Endothelial cell (in vitro differentiated cells): ENCODE data around the gene NQO1. TPM values are rescaled to one million over a fixed set of nuclear protein-coding genes. Genes with fewer than 3 reads are reported as not detected.

Experiments used
- DNase-seq: peaks from one replicate; pipeline ENCODE4 v3.0.0; 2021; ENCODE audit warnings: low spot score
- H3K27ac Mint-ChIP-seq: one replicate; pipeline ENCODE4 v1.8.0; 2021; ENCODE audit warnings: mixed read lengths, inconsistent platforms; ENCODE audit not compliant: unreplicated experiment
- H3K27me3 Mint-ChIP-seq: one replicate; pipeline ENCODE4 v1.8.0; 2021; ENCODE audit warnings: mild to moderate bottlenecking, moderate library complexity, mixed read lengths, inconsistent platforms; ENCODE audit not compliant: unreplicated experiment
- H3K36me3 Mint-ChIP-seq: one replicate; pipeline ENCODE4 v1.8.0; 2021; ENCODE audit warnings: mild to moderate bottlenecking, low read depth, mixed read lengths, inconsistent platforms; ENCODE audit not compliant: unreplicated experiment
- H3K4me1 Mint-ChIP-seq: one replicate; pipeline ENCODE4 v1.8.0; 2021; ENCODE audit warnings: mild to moderate bottlenecking, mixed read lengths, inconsistent platforms; ENCODE audit not compliant: unreplicated experiment
- H3K4me3 Mint-ChIP-seq: one replicate; pipeline ENCODE4 v1.8.0; 2021; ENCODE audit warnings: mild to moderate bottlenecking, mixed read lengths, inconsistent platforms; ENCODE audit not compliant: unreplicated experiment
- H3K9me3 Mint-ChIP-seq: one replicate; pipeline ENCODE4 v1.8.0; 2021; ENCODE audit warnings: mixed read lengths, inconsistent platforms; ENCODE audit not compliant: unreplicated experiment
- CTCF ChIP-seq: fragments of 200-600 bp; sonication (generic); IDR thresholded peaks from one replicate; pipeline ENCODE4 v1.5.0; 2021; ENCODE audit warnings: antibody characterized with exemption; ENCODE audit not compliant: unreplicated experiment
- total RNA-seq: library from RNA; stranded (reverse); fragmentation: NEBNext Ultra II Directional; extraction: Animal tissue kit (Norgen Biotek cat#: 25700); gene quantifications from one replicate; pipeline ENCODE4 v1.2.1, GENCODE V29; 2021; ENCODE audit not compliant: unreplicated experiment

The NQO1 gene
- total RNA-seq, 1 donor from 2014 or later, result 29.1 TPM

DNA sequence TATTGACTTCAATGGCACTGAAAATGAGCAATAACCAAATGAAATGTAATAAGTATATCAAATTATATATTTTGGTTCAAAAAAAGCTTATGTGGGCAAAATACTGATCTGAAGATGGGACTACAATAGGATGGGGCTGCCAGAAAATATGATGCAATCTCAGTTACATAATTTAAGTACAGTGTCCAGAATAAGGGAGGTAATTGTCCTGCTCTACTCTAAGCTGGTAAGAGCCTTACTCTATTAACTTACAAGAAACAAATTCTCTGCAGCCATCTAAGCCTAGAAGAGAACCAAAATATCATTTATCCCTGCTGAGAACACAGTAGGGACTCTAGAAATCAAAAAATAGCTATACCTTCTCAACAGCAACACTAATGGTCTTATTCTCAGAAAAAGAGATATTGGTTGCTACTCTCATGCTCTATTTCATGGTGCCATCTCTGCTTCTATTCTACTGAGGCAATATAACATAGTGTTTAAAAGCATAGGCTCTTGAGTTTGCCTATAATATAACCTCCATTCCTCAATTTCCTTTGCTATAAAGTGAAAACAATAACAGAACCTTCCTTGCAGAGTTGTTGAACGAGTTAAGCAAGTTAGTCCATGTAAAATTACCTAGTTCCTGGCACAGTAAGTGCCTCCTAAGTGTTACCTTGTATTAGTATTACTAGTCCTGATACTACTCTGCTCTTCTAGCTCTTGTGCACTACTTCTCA is 19.9 kb downstream of the NQO1 start:
- no peaks in the 10 kb centered on the region for H3K4me1 Mint-ChIP-seq
- H3K9me3 Mint-ChIP-seq, result no peaks in the 10 kb centered on the region
- no peak for DNase-seq
- peaks cover 12% of the 10 kb centered on the region for H3K36me3 Mint-ChIP-seq
- TF ChIP-seq CTCF, result no peak
- H3K27me3 Mint-ChIP-seq, result no peaks in the 10 kb centered on the region
- no peak overlapping the region for H3K4me3 Mint-ChIP-seq
- H3K27ac Mint-ChIP-seq, result no peak overlapping the region

DNA sequence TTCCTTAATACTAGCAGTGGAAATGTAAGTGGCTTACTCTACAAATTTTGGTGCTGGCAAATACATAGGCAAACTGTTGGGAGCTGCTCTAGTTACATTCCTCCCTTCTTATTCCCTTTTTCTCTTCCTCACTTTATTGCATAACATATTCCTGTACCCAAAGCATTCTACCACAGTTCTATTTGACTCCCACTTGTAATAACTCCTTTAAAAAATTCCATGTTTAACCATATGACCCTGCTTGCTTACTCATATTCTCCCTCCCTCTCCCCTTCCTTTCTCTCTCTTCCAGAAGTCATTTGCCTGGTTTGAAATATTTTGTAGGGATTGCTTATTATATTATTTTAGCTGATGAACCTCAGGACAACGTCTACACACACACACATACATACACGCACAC is 22.7 kb downstream of the NQO1 start:
- no peak for DNase-seq
- peaks cover 11% of the 10 kb centered on the region for H3K36me3 Mint-ChIP-seq
- H3K27me3 Mint-ChIP-seq, result no peaks in the 10 kb centered on the region
- no peaks in the 10 kb centered on the region for H3K9me3 Mint-ChIP-seq
- H3K4me1 Mint-ChIP-seq, result peaks cover 8% of the 10 kb centered on the region
- no peak for TF ChIP-seq CTCF
- peak overlapping the region; percentile 2 for H3K4me3 Mint-ChIP-seq
- no peak overlapping the region for H3K27ac Mint-ChIP-seq

GRCh38 chr16:69701866-69702265 is 24.5 kb downstream of the NQO1 start:
- H3K27me3 Mint-ChIP-seq, result no peaks in the 10 kb centered on the region
- H3K27ac Mint-ChIP-seq, result no peak overlapping the region
- peaks cover 12% of the 10 kb centered on the region for H3K4me1 Mint-ChIP-seq
- peaks cover 4% of the 10 kb centered on the region for H3K36me3 Mint-ChIP-seq
- no peak for TF ChIP-seq CTCF
- no peaks in the 10 kb centered on the region for H3K9me3 Mint-ChIP-seq
- DNase-seq, result no peak
- H3K4me3 Mint-ChIP-seq, result no peak overlapping the region

- TF ChIP-seq CTCF, result no peak
- Mint-ChIP-seq H3K36me3 (peaks cover 4% of the 10 kb centered on the region), H3K4me1 (peaks cover 12% of the 10 kb centered on the region), H3K9me3 (no peaks in the 10 kb centered on the region), H3K27me3 (no peaks in the 10 kb centered on the region), H3K27ac (no peak overlapping the region), H3K4me3 (no peak overlapping the region)
- no peak for DNase-seq
Observed at GRCh38 chr16:69701452-69701851, 24.9 kb downstream of the NQO1 start.

DNA sequence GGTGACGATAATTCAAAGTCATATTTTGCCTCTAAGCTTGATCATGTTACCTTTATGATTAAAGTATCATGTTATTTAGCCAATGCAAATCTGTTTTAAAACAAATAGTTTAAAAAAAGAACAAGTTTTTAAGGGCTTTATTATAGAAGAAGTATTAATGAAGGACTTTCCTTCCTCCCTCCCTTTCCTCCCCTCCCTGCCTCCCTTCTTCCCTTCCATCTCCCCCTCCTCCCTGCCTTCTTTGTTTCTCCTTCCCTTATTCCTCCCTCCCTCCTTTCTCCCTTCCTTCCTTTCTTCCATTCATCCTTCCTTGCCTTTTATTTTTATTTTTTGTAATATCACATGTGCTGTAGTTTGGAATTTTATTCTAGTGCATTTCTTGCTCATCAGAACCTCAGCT is 26.4 kb downstream of the NQO1 start:
- no peak for TF ChIP-seq CTCF
- H3K4me3 Mint-ChIP-seq, result no peak overlapping the region
- H3K9me3 Mint-ChIP-seq, result no peaks in the 10 kb centered on the region
- H3K4me1 Mint-ChIP-seq, result peaks cover 12% of the 10 kb centered on the region
- peak overlapping the region; percentile 44 for H3K27ac Mint-ChIP-seq
- H3K27me3 Mint-ChIP-seq, result no peaks in the 10 kb centered on the region
- peaks cover 9% of the 10 kb centered on the region for H3K36me3 Mint-ChIP-seq
- DNase-seq, result no peak
